ENCODE data around the gene LATS2.
"Not testable (repeated sequence)": the region's sequence is repeated elsewhere in the genome, so short reads cannot be mapped to it uniquely, and the experiment has no call there.

Gene LATS2

DNA sequence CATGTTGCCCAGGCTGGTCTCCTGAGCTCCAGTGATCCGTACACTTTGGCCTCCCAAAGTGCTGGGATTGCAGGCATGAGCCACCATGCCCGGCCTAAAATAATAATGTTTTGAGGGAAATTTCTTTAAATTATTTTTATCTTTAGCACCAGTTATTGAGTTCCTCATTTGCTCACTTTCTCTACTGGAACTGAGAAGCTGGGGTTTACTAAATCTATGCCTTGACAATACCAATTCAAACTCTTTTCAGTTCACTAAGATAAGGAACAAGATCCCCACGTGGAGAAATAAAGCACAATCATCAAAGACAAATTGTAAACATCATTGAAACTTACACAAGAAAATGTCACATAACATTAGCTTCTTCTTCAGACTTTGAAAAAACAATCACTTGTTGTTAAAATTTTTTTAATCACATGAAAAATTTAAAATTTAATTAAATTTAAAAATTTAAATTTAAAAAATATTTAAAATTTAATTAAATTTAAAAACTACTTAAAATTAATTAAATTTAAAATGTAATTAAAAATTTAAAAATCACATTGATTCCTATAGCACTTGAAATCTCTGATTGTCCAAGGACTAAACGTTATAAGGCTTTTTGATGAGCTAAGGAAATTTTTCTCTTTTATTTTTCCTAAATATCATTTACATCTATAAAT lies 133.7 kb downstream of the LATS2 start:
- Histone ChIP-seq H3K4me1 (ENCODE audit: control insufficient read depth, insufficient read depth, low read length) (no peaks in the 10 kb centered on the region), H3K4me3 (ENCODE audit: low read depth, low read length) (no peak overlapping the region), H3K27ac (ENCODE audit: extremely low read depth, low read depth, low read length) (no peak overlapping the region), H3K36me3 (ENCODE audit: control insufficient read depth in 2 of 2, insufficient read depth in 1 of 2, low read length in 2 of 2) (no peaks in the 10 kb centered on the region), H3K9me3 (ENCODE audit: control insufficient read depth, insufficient read depth, low read depth, low read length) (no peaks in the 10 kb centered on the region)
- TF ChIP-seq, protein P1, sequence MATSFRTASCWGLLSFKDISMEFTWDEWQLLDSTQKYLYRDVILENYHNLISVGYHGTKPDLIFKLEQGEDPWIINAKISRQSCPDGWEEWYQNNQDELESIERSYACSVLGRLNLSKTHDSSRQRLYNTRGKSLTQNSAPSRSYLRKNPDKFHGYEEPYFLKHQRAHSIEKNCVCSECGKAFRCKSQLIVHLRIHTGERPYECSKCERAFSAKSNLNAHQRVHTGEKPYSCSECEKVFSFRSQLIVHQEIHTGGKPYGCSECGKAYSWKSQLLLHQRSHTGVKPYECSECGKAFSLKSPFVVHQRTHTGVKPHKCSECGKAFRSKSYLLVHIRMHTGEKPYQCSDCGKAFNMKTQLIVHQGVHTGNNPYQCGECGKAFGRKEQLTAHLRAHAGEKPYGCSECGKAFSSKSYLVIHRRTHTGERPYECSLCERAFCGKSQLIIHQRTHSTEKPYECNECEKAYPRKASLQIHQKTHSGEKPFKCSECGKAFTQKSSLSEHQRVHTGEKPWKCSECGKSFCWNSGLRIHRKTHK (tag by site-specific recombination; IDR thresholded peaks at IDR 0.05), result no peak
- TF ChIP-seq ZNF623 (tag by site-specific recombination; IDR thresholded peaks at IDR 0.05) (no peak), KLF10 (tag by site-specific recombination; IDR thresholded peaks at IDR 0.05) (no peak), ZNF837 (tag by site-specific recombination; IDR thresholded peaks at IDR 0.05) (no peak), ZFHX2 (tag by site-specific recombination; conservative IDR thresholded peaks at IDR 0.05) (no peak), ZNF776 (tag by site-specific recombination; IDR thresholded peaks at IDR 0.05; ENCODE audit: borderline replicate concordance) (no peak), ZNF324 (tag by site-specific recombination; IDR thresholded peaks at IDR 0.05) (no peak), KLF7 (tag by site-specific recombination; IDR thresholded peaks at IDR 0.05; ENCODE audit: borderline replicate concordance) (no peak), ZNF707 (tag by site-specific recombination; IDR thresholded peaks at IDR 0.05) (no peak), ZFP41 (tag by site-specific recombination; IDR thresholded peaks at IDR 0.05; ENCODE audit: borderline replicate concordance) (no peak), ZNF560 (tag by site-specific recombination; IDR thresholded peaks at IDR 0.05; ENCODE audit: borderline replicate concordance) (no peak), ZNF239 (tag by site-specific recombination; IDR thresholded peaks at IDR 0.05) (no peak), ZBTB20 (tag by site-specific recombination; IDR thresholded peaks at IDR 0.05) (no peak), ZNF548 (tag by site-specific recombination; IDR thresholded peaks at IDR 0.05) (no peak), ZNF274 (IDR thresholded peaks at IDR 0.05; ENCODE audit: low read length) (no peak), ZNF274 (tag by site-specific recombination; IDR thresholded peaks at IDR 0.05; ENCODE audit: borderline replicate concordance) (no peak)
- TF ChIP-seq, protein P2, sequence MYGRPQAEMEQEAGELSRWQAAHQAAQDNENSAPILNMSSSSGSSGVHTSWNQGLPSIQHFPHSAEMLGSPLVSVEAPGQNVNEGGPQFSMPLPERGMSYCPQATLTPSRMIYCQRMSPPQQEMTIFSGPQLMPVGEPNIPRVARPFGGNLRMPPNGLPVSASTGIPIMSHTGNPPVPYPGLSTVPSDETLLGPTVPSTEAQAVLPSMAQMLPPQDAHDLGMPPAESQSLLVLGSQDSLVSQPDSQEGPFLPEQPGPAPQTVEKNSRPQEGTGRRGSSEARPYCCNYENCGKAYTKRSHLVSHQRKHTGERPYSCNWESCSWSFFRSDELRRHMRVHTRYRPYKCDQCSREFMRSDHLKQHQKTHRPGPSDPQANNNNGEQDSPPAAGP (tag by site-specific recombination; IDR thresholded peaks at IDR 0.05), result no peak
- TF ChIP-seq, protein P3, sequence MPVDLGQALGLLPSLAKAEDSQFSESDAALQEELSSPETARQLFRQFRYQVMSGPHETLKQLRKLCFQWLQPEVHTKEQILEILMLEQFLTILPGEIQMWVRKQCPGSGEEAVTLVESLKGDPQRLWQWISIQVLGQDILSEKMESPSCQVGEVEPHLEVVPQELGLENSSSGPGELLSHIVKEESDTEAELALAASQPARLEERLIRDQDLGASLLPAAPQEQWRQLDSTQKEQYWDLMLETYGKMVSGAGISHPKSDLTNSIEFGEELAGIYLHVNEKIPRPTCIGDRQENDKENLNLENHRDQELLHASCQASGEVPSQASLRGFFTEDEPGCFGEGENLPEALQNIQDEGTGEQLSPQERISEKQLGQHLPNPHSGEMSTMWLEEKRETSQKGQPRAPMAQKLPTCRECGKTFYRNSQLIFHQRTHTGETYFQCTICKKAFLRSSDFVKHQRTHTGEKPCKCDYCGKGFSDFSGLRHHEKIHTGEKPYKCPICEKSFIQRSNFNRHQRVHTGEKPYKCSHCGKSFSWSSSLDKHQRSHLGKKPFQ (tag by site-specific recombination; IDR thresholded peaks at IDR 0.05), result no peak
- TF ChIP-seq, protein P4, sequence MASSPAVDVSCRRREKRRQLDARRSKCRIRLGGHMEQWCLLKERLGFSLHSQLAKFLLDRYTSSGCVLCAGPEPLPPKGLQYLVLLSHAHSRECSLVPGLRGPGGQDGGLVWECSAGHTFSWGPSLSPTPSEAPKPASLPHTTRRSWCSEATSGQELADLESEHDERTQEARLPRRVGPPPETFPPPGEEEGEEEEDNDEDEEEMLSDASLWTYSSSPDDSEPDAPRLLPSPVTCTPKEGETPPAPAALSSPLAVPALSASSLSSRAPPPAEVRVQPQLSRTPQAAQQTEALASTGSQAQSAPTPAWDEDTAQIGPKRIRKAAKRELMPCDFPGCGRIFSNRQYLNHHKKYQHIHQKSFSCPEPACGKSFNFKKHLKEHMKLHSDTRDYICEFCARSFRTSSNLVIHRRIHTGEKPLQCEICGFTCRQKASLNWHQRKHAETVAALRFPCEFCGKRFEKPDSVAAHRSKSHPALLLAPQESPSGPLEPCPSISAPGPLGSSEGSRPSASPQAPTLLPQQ (tag by site-specific recombination; IDR thresholded peaks at IDR 0.05), result no peak
- TF ChIP-seq, protein P5, sequence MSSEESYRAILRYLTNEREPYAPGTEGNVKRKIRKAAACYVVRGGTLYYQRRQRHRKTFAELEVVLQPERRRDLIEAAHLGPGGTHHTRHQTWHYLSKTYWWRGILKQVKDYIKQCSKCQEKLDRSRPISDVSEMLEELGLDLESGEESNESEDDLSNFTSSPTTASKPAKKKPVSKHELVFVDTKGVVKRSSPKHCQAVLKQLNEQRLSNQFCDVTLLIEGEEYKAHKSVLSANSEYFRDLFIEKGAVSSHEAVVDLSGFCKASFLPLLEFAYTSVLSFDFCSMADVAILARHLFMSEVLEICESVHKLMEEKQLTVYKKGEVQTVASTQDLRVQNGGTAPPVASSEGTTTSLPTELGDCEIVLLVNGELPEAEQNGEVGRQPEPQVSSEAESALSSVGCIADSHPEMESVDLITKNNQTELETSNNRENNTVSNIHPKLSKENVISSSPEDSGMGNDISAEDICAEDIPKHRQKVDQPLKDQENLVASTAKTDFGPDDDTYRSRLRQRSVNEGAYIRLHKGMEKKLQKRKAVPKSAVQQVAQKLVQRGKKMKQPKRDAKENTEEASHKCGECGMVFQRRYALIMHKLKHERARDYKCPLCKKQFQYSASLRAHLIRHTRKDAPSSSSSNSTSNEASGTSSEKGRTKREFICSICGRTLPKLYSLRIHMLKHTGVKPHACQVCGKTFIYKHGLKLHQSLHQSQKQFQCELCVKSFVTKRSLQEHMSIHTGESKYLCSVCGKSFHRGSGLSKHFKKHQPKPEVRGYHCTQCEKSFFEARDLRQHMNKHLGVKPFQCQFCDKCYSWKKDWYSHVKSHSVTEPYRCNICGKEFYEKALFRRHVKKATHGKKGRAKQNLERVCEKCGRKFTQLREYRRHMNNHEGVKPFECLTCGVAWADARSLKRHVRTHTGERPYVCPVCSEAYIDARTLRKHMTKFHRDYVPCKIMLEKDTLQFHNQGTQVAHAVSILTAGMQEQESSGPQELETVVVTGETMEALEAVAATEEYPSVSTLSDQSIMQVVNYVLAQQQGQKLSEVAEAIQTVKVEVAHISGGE (tag by site-specific recombination; conservative IDR thresholded peaks at IDR 0.05; ENCODE audit: low read depth), result no peak
- CTCF ChIA-PET, result interaction anchor here (0.5 to 7.1 kb wide), 3 partner anchors 370 to 730 kb away, joined by 3 to 58 read pairs (median 7); no protein-coding TSS in a partner anchor
- POLR2A ChIA-PET, result no interaction called here

DNA sequence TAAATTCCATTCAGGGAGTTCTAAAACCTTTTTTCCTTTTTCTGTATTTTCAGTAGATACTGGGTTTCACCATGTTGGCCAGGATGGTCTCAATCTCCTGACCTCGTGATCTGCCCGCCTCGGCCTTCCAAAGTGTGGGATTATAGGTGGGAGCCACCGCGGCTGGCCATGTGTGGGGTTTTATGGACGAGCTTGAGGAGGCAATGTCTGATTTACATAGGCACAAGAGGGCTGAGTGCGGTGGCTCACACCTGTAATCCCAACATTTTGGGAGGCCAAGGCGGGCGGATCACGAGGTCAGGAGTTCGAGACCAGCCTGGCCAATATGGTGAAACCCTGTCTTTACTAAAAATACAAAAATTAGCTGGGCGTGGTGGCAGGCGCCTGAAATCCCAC lies 136.0 kb downstream of the LATS2 start:
- CTCF ChIA-PET, result interaction anchor here (0.6 to 7.1 kb wide), 25 partner anchors 11 to 1597 kb away, joined by 3 to 58 read pairs (median 4); no protein-coding TSS in a partner anchor
- not testable (repeated sequence) for H3K4me3 ChIP-seq (ENCODE audit: low read depth, low read length); H3K9me3 ChIP-seq (ENCODE audit: control insufficient read depth, insufficient read depth, low read depth, low read length); H3K4me1 ChIP-seq (ENCODE audit: control insufficient read depth, insufficient read depth, low read length); H3K36me3 ChIP-seq (ENCODE audit: control insufficient read depth in 2 of 2, insufficient read depth in 1 of 2, low read length in 2 of 2); H3K27ac ChIP-seq (ENCODE audit: extremely low read depth, low read depth, low read length)
- POLR2A ChIA-PET, result interaction anchor here (0.6 kb wide), 1 partner anchor 398 kb away, joined by 3 read pairs; no protein-coding TSS in a partner anchor

All from HEK293 (cell line).